Stimulated activated memory B cell treated with anti-CD40 and anti-IgM and Interleukin-4, amounts not matched to agents 10 μg/mL and 1 μg/mL and 100 μg/mL, for 72 hours (primary cell): Measurements from ENCODE around the gene ZSWIM6.

Experiments used
- ATAC-seq: fragments of 150-1000 bp; cut with Tn5 transposase; 2 replicates; pipeline ENCODE4 v1.10.0; 2021
- H3K27ac Mint-ChIP-seq: one replicate; pipeline ENCODE4 v1.8.0; 2022; ENCODE audit warnings: mild to moderate bottlenecking, mixed read lengths
- H3K27me3 Mint-ChIP-seq: one replicate; pipeline ENCODE4 v1.8.0; 2022; ENCODE audit warnings: mixed read lengths
- H3K36me3 Mint-ChIP-seq: one replicate; pipeline ENCODE4 v1.8.0; 2022; ENCODE audit warnings: mixed read lengths
- H3K4me1 Mint-ChIP-seq: one replicate; pipeline ENCODE4 v1.8.0; 2022; ENCODE audit warnings: mixed read lengths
- H3K4me3 Mint-ChIP-seq: one replicate; pipeline ENCODE4 v1.8.0; 2022; ENCODE audit warnings: mild to moderate bottlenecking, moderate library complexity, mixed read lengths
- H3K9me3 Mint-ChIP-seq: one replicate; pipeline ENCODE4 v1.8.0; 2022; ENCODE audit warnings: mixed read lengths

The ZSWIM6 gene

DNA sequence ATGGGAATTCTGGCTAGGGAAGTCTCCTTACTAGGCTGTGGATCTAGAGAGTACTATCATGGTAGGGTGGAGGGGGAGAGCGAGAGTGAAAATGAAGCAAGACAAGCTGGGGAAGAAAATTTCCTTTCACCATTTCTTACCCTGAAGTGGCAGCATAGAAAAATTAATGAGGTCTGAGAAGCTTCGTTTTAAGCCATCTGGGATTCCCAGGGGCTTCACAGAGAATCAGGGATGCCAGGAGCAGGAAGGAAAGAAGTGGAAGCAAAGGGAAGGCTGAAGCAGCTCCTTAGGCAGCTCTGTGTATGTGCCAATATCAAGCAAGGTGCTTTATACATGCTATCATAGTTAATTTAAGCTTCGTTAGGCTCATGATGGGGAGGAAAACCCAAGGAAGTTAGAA, 169.9 kb downstream of the ZSWIM6 start:
- Mint-ChIP-seq H3K27me3 (no peaks in the 10 kb centered on the region), H3K27ac (no peak overlapping the region), H3K36me3 (peaks cover 28% of the 10 kb centered on the region)

DNA sequence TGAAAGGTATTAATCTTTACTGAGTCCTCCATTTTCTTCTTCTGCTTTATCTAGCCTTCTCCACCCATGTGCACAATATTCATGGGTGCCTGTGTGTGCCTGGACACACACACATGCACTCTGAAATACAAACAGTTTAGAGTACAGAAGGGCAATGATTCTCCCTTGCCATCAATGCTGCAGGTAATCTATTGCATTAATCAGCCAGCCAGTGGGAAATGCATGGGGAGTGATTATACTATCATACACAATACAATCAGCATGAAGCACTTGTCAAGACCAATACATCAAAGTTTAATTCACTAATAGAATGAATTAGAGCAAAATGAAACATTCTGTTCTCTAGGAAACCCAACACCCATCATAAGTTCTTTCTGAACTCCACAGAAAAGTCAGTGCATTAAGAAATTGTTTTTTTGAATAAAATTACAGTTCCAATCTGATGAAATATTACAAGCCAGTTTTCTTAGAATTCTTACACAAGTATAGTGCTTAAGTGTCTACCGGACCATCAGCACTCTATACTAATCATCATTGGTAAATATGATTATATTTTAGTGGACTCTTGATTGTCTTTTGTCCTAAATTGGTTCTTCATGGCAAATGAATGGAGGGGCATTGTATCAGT, 172.2 kb downstream of the ZSWIM6 start:
- H3K36me3 Mint-ChIP-seq, result peaks cover 35% of the 10 kb centered on the region
- peaks cover 5% of the 10 kb centered on the region for H3K4me1 Mint-ChIP-seq
- no peak for ATAC-seq
- no peak overlapping the region for H3K4me3 Mint-ChIP-seq
- H3K9me3 Mint-ChIP-seq, result peaks cover 5% of the 10 kb centered on the region
- H3K27ac Mint-ChIP-seq, result no peak overlapping the region
- no peaks in the 10 kb centered on the region for H3K27me3 Mint-ChIP-seq

More for the DNA sequence above, 169.9 kb downstream of the ZSWIM6 start:
- Mint-ChIP-seq H3K9me3 (peaks cover 3% of the 10 kb centered on the region), H3K4me3 (no peak overlapping the region), H3K4me1 (peaks cover 5% of the 10 kb centered on the region)
- ATAC-seq, result no peak

DNA sequence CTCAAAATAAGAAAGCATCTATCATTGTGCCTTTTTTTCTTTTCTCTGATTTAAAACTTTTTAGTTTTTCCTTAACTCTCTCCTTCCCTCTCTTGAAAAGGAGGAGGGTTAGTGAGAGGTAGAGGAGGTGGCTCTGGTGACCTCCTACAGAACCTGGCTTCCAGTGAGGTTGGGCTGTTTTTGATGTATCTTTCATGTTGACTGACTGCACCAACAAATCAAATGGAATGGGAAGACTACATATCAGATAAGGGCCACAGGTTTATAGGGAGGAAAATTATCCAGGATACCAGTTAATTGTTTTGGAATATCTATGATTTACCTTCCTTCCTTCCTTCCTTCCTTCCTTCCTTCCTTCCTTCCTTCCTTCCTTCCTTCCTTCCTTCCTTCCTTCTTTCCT, 173.2 kb downstream of the ZSWIM6 start:
- Mint-ChIP-seq H3K4me1 (peaks cover 5% of the 10 kb centered on the region), H3K27me3 (no peaks in the 10 kb centered on the region), H3K27ac (no peak overlapping the region), H3K36me3 (peaks cover 42% of the 10 kb centered on the region), H3K4me3 (no peak overlapping the region), H3K9me3 (peaks cover 6% of the 10 kb centered on the region)
- ATAC-seq, result no peak

GRCh38 chr5:61507232-61507631, 175.2 kb downstream of the ZSWIM6 start:
- no peak overlapping the region for H3K27ac Mint-ChIP-seq
- peaks cover 6% of the 10 kb centered on the region for H3K9me3 Mint-ChIP-seq
- no peak overlapping the region for H3K4me3 Mint-ChIP-seq
- no peaks in the 10 kb centered on the region for H3K27me3 Mint-ChIP-seq
- H3K4me1 Mint-ChIP-seq, result peaks cover 5% of the 10 kb centered on the region
- peaks cover 47% of the 10 kb centered on the region for H3K36me3 Mint-ChIP-seq
- ATAC-seq, result no peak

GRCh38 chr5:61516946-61517345, 184.9 kb downstream of the ZSWIM6 start:
- Mint-ChIP-seq H3K36me3 (peaks cover 44% of the 10 kb centered on the region), H3K4me3 (no peak overlapping the region), H3K27ac (no peak overlapping the region), H3K27me3 (no peaks in the 10 kb centered on the region), H3K9me3 (peaks cover 23% of the 10 kb centered on the region), H3K4me1 (no peaks in the 10 kb centered on the region)
- ATAC-seq, result no peak

DNA sequence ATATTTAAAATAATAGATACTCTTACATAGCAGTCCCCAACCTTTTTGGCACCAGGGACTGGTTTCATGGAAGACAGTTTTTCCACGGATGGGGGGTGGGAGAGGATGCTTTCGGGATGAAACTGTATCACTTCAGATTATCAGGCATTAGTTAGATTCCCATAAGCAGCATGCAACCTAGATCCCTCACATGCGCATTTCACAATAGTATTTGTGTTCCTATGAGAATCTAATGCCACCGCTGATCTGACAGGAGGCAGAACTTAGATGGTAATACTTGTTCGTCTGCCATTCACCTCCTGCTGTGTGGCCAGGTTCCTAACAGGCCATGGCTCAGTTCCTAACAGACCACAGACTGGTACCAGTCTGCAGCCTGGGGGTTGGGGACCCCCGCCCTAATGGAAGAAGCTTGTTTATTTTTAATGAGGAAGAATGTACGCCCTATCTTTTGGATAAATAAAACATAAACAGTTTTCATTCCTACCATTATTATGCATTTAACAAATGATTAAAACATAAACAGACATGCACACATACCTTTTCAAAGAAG, 187.7 kb downstream of the ZSWIM6 start:
- H3K4me1 Mint-ChIP-seq, result no peaks in the 10 kb centered on the region
- H3K27ac Mint-ChIP-seq, result no peak overlapping the region
- ATAC-seq, result no peak
- peaks cover 36% of the 10 kb centered on the region for H3K36me3 Mint-ChIP-seq
- H3K4me3 Mint-ChIP-seq, result no peak overlapping the region
- no peaks in the 10 kb centered on the region for H3K27me3 Mint-ChIP-seq
- peaks cover 15% of the 10 kb centered on the region for H3K9me3 Mint-ChIP-seq

- Mint-ChIP-seq H3K4me3 (no peak overlapping the region), H3K36me3 (peaks cover 35% of the 10 kb centered on the region), H3K27ac (no peak overlapping the region), H3K4me1 (no peaks in the 10 kb centered on the region), H3K27me3 (no peaks in the 10 kb centered on the region), H3K9me3 (no peaks in the 10 kb centered on the region)
- no peak for ATAC-seq
Measured at GRCh38 chr5:61523073-61523472, 191.0 kb downstream of the ZSWIM6 start.

GRCh38 chr5:61523997-61524396, 191.9 kb downstream of the ZSWIM6 start:
- Mint-ChIP-seq H3K27me3 (no peaks in the 10 kb centered on the region), H3K4me1 (no peaks in the 10 kb centered on the region), H3K9me3 (no peaks in the 10 kb centered on the region), H3K36me3 (peaks cover 35% of the 10 kb centered on the region), H3K4me3 (no peak overlapping the region), H3K27ac (no peak overlapping the region)
- ATAC-seq, result no peak

- H3K36me3 Mint-ChIP-seq, result peaks cover 51% of the 10 kb centered on the region
- ATAC-seq, result no peak
- H3K4me3 Mint-ChIP-seq, result no peak overlapping the region
- no peaks in the 10 kb centered on the region for H3K27me3 Mint-ChIP-seq
- no peaks in the 10 kb centered on the region for H3K9me3 Mint-ChIP-seq
- no peaks in the 10 kb centered on the region for H3K4me1 Mint-ChIP-seq
- no peak overlapping the region for H3K27ac Mint-ChIP-seq
Measured at GRCh38 chr5:61525512-61526206, 193.6 kb downstream of the ZSWIM6 start.

GRCh38 chr5:61526207-61526519, 194.1 kb downstream of the ZSWIM6 start:
- Mint-ChIP-seq H3K36me3 (peaks cover 56% of the 10 kb centered on the region), H3K9me3 (no peaks in the 10 kb centered on the region), H3K27ac (no peak overlapping the region), H3K4me1 (no peaks in the 10 kb centered on the region), H3K4me3 (no peak overlapping the region), H3K27me3 (no peaks in the 10 kb centered on the region)
- no peak for ATAC-seq

DNA sequence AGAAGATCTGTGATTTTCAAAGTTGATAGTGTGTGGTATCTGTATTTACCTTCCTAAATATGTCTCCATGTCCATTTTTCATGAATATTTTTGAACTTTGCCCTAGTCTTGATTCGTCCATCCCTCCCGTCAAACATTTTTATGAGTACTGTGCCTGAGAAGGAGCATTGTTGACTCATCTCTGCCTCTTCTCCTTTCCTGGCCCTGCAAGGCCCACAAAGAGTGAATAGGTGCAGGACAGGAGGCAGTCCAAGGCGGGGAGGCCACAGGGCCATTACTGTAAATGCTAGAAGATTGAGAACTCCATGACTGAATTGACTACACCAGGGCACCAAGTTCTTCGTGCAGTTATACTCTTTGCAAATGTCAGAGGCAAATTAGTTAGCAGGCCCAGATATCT, 200.9 kb downstream of the ZSWIM6 start:
- no peak overlapping the region for H3K27ac Mint-ChIP-seq
- H3K36me3 Mint-ChIP-seq, result peaks cover 67% of the 10 kb centered on the region
- peaks cover 9% of the 10 kb centered on the region for H3K9me3 Mint-ChIP-seq
- no peak overlapping the region for H3K4me3 Mint-ChIP-seq
- no peaks in the 10 kb centered on the region for H3K27me3 Mint-ChIP-seq
- H3K4me1 Mint-ChIP-seq, result no peaks in the 10 kb centered on the region
- no peak for ATAC-seq

- peaks cover 78% of the 10 kb centered on the region for H3K36me3 Mint-ChIP-seq
- no peaks in the 10 kb centered on the region for H3K27me3 Mint-ChIP-seq
- H3K4me1 Mint-ChIP-seq, result no peaks in the 10 kb centered on the region
- no peak overlapping the region for H3K4me3 Mint-ChIP-seq
- H3K27ac Mint-ChIP-seq, result no peak overlapping the region
- H3K9me3 Mint-ChIP-seq, result peaks cover 9% of the 10 kb centered on the region
- ATAC-seq, result peak; percentile 86
Measured at GRCh38 chr5:61534481-61535267, 202.6 kb downstream of the ZSWIM6 start.

DNA sequence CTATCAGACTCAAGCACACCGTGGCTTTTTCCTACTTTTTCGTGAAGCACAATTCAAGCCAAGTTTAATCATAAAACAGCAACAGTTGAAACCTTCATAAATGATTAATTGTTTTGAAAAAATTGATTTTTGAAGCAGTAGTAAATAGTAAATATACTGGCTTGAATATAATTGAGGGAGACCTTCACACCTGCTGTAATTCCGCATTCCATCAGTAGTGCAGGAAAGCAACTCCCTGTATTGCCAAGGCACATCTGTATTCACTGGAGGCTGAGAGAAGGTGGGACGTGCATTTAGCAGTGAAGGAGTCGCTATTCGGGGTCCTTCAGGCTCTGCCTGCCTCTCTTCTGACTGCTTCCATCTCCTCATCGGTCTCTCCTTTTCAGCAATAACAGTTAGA, 203.8 kb downstream of the ZSWIM6 start:
- Mint-ChIP-seq H3K9me3 (peaks cover 9% of the 10 kb centered on the region), H3K27me3 (no peaks in the 10 kb centered on the region), H3K4me3 (no peak overlapping the region), H3K4me1 (no peaks in the 10 kb centered on the region), H3K27ac (no peak overlapping the region), H3K36me3 (peaks cover 75% of the 10 kb centered on the region)
- ATAC-seq, result no peak

DNA sequence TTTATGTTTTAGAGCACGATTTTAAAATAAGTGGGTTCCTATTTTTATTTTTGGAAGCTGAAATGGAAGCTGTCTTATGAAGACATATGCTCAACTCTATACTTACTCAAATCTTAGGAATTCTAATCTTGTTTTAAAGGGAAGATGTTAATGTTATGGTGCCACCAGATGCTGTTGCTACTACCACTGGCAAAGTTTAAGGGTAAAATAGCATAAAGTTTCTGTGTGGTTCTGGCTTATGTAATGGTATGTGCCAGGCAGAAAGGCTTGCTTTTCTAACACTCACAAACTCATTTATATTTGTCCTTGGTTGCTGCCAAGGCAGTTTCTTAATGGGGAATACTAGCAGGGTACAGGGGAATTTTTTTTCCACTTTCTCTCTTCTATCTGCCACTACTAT, 204.9 kb downstream of the ZSWIM6 start:
- Mint-ChIP-seq H3K4me1 (no peaks in the 10 kb centered on the region), H3K27ac (no peak overlapping the region), H3K27me3 (no peaks in the 10 kb centered on the region), H3K36me3 (peaks cover 75% of the 10 kb centered on the region), H3K4me3 (no peak overlapping the region), H3K9me3 (peaks cover 9% of the 10 kb centered on the region)
- no peak for ATAC-seq

DNA sequence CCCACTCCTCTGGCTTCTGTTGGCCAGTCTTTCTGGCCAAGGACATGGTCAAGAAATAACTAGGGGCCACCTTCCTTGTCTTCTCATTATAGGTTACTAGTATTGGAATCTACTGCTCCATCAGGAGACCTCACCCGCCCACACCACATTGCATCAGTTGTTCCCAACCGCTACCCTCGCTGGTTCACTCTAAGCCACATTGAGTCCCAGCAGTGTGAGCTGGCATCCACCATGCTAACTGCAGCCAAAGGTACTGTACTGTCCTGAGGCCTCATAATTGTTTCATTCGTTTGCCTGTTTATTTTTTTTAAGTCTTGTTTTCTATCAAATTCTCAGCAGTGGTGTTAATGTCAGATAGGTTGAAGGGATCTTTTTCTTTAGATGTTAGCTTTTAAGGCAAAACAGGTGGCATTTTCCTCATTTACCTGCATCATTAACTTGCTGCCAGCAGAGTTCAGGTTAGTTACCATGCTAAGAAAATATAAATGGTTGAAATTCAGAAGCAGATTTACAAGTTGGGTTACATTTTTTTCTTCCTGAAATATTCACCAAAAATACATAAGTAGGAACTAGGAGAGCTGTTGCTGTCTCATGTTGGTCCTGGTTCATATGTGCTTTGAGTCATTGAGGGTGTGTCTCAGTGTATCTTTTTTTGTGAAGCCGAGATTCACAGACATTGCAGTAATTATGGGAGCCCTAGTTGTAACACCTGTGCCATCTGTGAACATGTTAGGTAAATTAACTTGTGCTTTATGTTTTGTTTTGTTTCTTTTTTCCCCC, 206.9 kb downstream of the ZSWIM6 start:
- Mint-ChIP-seq H3K4me3 (no peak overlapping the region), H3K4me1 (no peaks in the 10 kb centered on the region), H3K27ac (no peak overlapping the region), H3K27me3 (no peaks in the 10 kb centered on the region), H3K36me3 (peaks cover 77% of the 10 kb centered on the region), H3K9me3 (peaks cover 3% of the 10 kb centered on the region)
- ATAC-seq, result no peak
